ENCODE data around the gene PKD2L1. TPM values are rescaled to one million over a fixed set of nuclear protein-coding genes. Genes with fewer than 3 reads are reported as not detected.
"Not testable (repeated sequence)": the region's sequence is repeated elsewhere in the genome, so short reads cannot be mapped to it uniquely, and the experiment has no call there.

PKD2L1 gene
- total and polyA plus RNA-seq, 2 donors (not counting 1 experiment from before 2014, with no cell fraction given) = 0.37 TPM; not detected in 1

DNA sequence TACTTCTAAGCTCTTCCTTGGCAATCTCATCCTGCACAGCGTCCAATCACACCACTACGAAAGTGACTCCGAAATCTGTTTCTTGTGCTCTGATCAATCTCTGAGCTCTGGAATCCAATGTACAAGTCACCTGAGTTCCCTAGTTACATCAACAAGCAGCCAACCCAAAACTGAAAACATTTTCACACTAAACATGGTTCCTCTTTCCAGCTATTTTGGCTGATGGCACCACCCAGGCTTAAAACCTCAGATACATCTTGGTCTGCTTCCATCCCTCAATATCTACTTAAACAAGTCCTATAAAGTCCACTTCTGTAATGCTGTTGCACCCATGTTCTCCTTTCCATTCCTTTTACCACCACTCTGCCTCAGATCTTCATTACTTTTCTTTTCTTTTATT is 47.1 kb downstream of the PKD2L1 start:
- Mint-ChIP-seq H3K27me3 (no peaks in the 10 kb centered on the region), H3K27ac (no peak overlapping the region), H3K4me1 (peaks cover 41% of the 10 kb centered on the region), H3K4me3 (no peak overlapping the region), H3K9me3 (ENCODE audit: insufficient read depth) (no peaks in the 10 kb centered on the region)
- Histone ChIP-seq H3K4me3 (ENCODE audit: control extremely low read depth in 1 of 5, extremely low read depth in 1 of 5, insufficient read depth in 1 of 5, low read depth in 2 of 5, low read length in 4 of 5) (peak overlapping the region in 4 of 5 experiments; percentile 18 to 54 (median 30)), H4K20me1 (ENCODE audit: control insufficient read depth, insufficient read depth, low read length, poor library complexity, severe bottlenecking) (no peaks in the 10 kb centered on the region), H3K9me3 (ENCODE audit: control extremely low read depth in 1 of 3, control insufficient read depth in 2 of 3, insufficient read depth in 1 of 3, low read length in 2 of 3) (no peaks in the 10 kb centered on the region), H3K4me1 (ENCODE audit: control insufficient read depth in 2 of 2, insufficient read depth in 2 of 2, low read length in 2 of 2) (peaks cover 51 to 53% of the 10 kb centered on the region in 2 donors), H3K79me2 (ENCODE audit: control insufficient read depth, insufficient read depth, low read length) (peaks cover 90% of the 10 kb centered on the region), H3K27me3 (replicated peaks in 1 of 4; ENCODE audit: control extremely low read depth in 1 of 4, control insufficient read depth in 3 of 4, insufficient read depth in 4 of 4, low read length in 3 of 4) (no peaks in the 10 kb centered on the region), H3K36me3 (replicated peaks in 1 of 2; ENCODE audit: control extremely low read depth in 1 of 2, control insufficient read depth in 1 of 2, extremely low read depth in 1 of 2, insufficient read depth in 2 of 2, low read length in 1 of 2) (peaks cover 13 to 33% of the 10 kb centered on the region in 2 experiments), H3K4me2 (replicated peaks; ENCODE audit: low read depth, low read length, poor library complexity, severe bottlenecking) (peak overlapping the region; percentile 81), H3K27ac (ENCODE audit: low read length in 2 of 2) (peak overlapping the region; percentile 70 to 92), H2AFZ (ENCODE audit: insufficient read depth, low read depth, low read length, poor library complexity, severe bottlenecking) (no peak overlapping the region), H3K9ac (ENCODE audit: low read length) (peak overlapping the region; percentile 43)
- DNase-seq (peak; percentile 75), ATAC-seq (ENCODE audit: low read depth) (peak; percentile 4)
- intact Hi-C loops (cut with micrococcal nuclease) = no loop called here
- WGBS (ENCODE audit: insufficient coverage) = 93% methylated on average over 3 of the region's 3 CpGs
- CTCF ChIA-PET = interaction anchor here (1.6 kb wide), 1 partner anchor 21 kb away, joined by 7 read pairs; no protein-coding TSS in a partner anchor
- TF ChIP-seq EZH2 (IDR thresholded peaks at IDR 0.05; ENCODE audit: borderline replicate concordance, insufficient read depth, low read depth, low read length, poor library complexity, severe bottlenecking) = no peak
- TF ChIP-seq, protein P1, sequence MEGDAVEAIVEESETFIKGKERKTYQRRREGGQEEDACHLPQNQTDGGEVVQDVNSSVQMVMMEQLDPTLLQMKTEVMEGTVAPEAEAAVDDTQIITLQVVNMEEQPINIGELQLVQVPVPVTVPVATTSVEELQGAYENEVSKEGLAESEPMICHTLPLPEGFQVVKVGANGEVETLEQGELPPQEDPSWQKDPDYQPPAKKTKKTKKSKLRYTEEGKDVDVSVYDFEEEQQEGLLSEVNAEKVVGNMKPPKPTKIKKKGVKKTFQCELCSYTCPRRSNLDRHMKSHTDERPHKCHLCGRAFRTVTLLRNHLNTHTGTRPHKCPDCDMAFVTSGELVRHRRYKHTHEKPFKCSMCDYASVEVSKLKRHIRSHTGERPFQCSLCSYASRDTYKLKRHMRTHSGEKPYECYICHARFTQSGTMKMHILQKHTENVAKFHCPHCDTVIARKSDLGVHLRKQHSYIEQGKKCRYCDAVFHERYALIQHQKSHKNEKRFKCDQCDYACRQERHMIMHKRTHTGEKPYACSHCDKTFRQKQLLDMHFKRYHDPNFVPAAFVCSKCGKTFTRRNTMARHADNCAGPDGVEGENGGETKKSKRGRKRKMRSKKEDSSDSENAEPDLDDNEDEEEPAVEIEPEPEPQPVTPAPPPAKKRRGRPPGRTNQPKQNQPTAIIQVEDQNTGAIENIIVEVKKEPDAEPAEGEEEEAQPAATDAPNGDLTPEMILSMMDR (IDR thresholded peaks at IDR 0.05) = no peak
- POLR2A ChIA-PET = no interaction called here

DNA sequence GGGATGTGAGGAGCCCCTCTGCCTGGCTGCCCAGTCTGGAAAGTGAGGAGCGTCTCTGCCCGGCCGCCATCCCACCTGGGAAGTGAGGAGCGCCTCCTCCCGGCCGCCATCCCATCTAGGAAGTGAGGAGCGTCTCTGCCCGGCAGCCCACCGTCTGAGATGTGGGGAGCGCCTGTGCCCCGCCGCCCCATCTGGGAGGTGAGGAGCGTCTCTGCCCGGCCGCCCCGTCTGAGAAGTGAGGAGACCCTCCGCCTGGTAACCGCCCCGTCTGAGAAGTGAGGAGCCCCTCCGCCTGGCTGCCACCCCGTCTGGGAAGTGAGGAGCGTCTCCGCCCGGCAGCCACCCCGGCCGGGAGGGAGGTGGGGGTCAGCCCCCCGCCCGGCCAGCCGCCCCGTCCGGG is 53.1 kb downstream of the PKD2L1 start:
- no CpG with 5 or more reads among the region's 31 CpGs for WGBS (ENCODE audit: insufficient coverage)
- H3K27me3 Mint-ChIP-seq; H3K4me3 Mint-ChIP-seq; H3K27me3 ChIP-seq (replicated peaks in 1 of 4; ENCODE audit: control extremely low read depth in 1 of 4, control insufficient read depth in 3 of 4, insufficient read depth in 4 of 4, low read length in 3 of 4); H3K4me3 ChIP-seq (ENCODE audit: control extremely low read depth in 1 of 5, extremely low read depth in 1 of 5, insufficient read depth in 1 of 5, low read depth in 2 of 5, low read length in 4 of 5); DNase-seq; H4K20me1 ChIP-seq (ENCODE audit: control insufficient read depth, insufficient read depth, low read length, poor library complexity, severe bottlenecking); ATAC-seq (ENCODE audit: low read depth); CTCF ChIA-PET; H3K4me1 Mint-ChIP-seq; H3K9me3 ChIP-seq (ENCODE audit: control extremely low read depth in 1 of 3, control insufficient read depth in 2 of 3, insufficient read depth in 1 of 3, low read length in 2 of 3); H3K9ac ChIP-seq (ENCODE audit: low read length); POLR2A ChIA-PET; H3K4me1 ChIP-seq (ENCODE audit: control insufficient read depth in 2 of 2, insufficient read depth in 2 of 2, low read length in 2 of 2); H3K9me3 Mint-ChIP-seq (ENCODE audit: insufficient read depth); H3K4me2 ChIP-seq (replicated peaks; ENCODE audit: low read depth, low read length, poor library complexity, severe bottlenecking); H3K27ac ChIP-seq (ENCODE audit: low read length in 2 of 2); intact Hi-C loops (cut with micrococcal nuclease); H3K27ac Mint-ChIP-seq; H2AFZ ChIP-seq (ENCODE audit: insufficient read depth, low read depth, low read length, poor library complexity, severe bottlenecking): not testable (repeated sequence)
- H3K79me2 ChIP-seq (ENCODE audit: control insufficient read depth, insufficient read depth, low read length) = peaks cover 30% of the 10 kb centered on the region
- peaks cover 12 to 52% of the 10 kb centered on the region in 2 experiments for H3K36me3 ChIP-seq (replicated peaks in 1 of 2; ENCODE audit: control extremely low read depth in 1 of 2, control insufficient read depth in 1 of 2, extremely low read depth in 1 of 2, insufficient read depth in 2 of 2, low read length in 1 of 2)

All from B cell (primary cell).